A673 (cell line): ENCODE measurements around the gene ARID3A. TPM values are rescaled to one million over a fixed set of nuclear protein-coding genes. Genes with fewer than 3 reads are reported as not detected.

Experiments used
- BruUV-seq: library from RNA; stranded (reverse); fragments of 400-500 nt; replicated peaks from 2 replicates; lab custom pipeline; 2021; lab: Mats Ljungman, UMichigan
- CTCF ChIA-PET: fragments of 300-600 bp; sonication (Branson Sonifier 250); formaldehyde crosslinking; loops from one replicate; lab custom pipeline; 2022; ENCODE audit warnings: antibody characterized with exemption; lab: Charles Lee
- POLR2A ChIA-PET: fragments of 300-600 bp; sonication (Branson Sonifier 250); formaldehyde crosslinking; loops from one replicate; lab custom pipeline; 2022; ENCODE audit warnings: antibody characterized with exemption; ENCODE audit not compliant: low non-redundant PET; lab: Charles Lee
- DNase-seq: peaks from one replicate; pipeline ENCODE4 v3.0.0-alpha.2; 2015; ENCODE audit warnings: low spot score
- H3K27ac ChIP-seq: fragments of 200-600 bp; sonication (generic); 2 replicates; pipeline ENCODE4 v1.5.1; 2016; ENCODE audit warnings: mixed run types, low read depth, mild to moderate bottlenecking, mixed read lengths, antibody characterized with exemption, low read length; ENCODE audit not compliant: poor library complexity, severe bottlenecking
- H3K27me3 ChIP-seq: fragments of 200-600 bp; sonication (generic); replicated peaks from 2 replicates; pipeline ENCODE4 v1.6.1; 2017; ENCODE audit warnings: mixed run types, low read depth, mild to moderate bottlenecking, mixed read lengths, antibody characterized with exemption, low read length; ENCODE audit not compliant: insufficient read depth, poor library complexity
- H3K36me3 ChIP-seq: fragments of 200-600 bp; sonication (generic); 2 replicates; pipeline ENCODE4 v1.6.1; 2016; ENCODE audit warnings: mixed run types, mild to moderate bottlenecking, mixed read lengths, antibody characterized with exemption, low read length; ENCODE audit not compliant: insufficient read depth, poor library complexity, severe bottlenecking
- H3K4me1 ChIP-seq: fragments of 200-600 bp; sonication (generic); 2 replicates; pipeline ENCODE4 v1.6.1; 2017; ENCODE audit warnings: mixed run types, mild to moderate bottlenecking, mixed read lengths, antibody characterized with exemption, low read length; ENCODE audit not compliant: insufficient read depth, poor library complexity, severe bottlenecking
- H3K4me3 ChIP-seq: fragments of 200-600 bp; sonication (generic); 2 replicates; pipeline ENCODE4 v1.5.1; 2016; ENCODE audit warnings: low read depth, mixed run types, mild to moderate bottlenecking, mixed read lengths, low read length; ENCODE audit not compliant: poor library complexity, severe bottlenecking
- H3K9me3 ChIP-seq: fragments of 200-600 bp; sonication (generic); 2 replicates; pipeline ENCODE4 v1.6.1; 2016; ENCODE audit warnings: mixed run types, low read depth, mild to moderate bottlenecking, mixed read lengths, antibody characterized with exemption, low read length; ENCODE audit not compliant: poor library complexity, severe bottlenecking
- CTCF ChIP-seq: fragments of 300-800, 200-600 bp; sonication (generic); conservative IDR thresholded peaks from 2 replicates; pipeline ENCODE4 v1.5.1; 2017; ENCODE audit warnings: low read depth, mild to moderate bottlenecking, antibody characterized with exemption, low read length, moderate library complexity, mixed read lengths
- EZH2 ChIP-seq: fragments of 200-600 bp; sonication (generic); IDR thresholded peaks from 2 replicates; pipeline ENCODE4 v1.6.1; 2017; ENCODE audit warnings: borderline replicate concordance, low read depth, mild to moderate bottlenecking, mixed read lengths, antibody characterized with exemption, low read length; ENCODE audit not compliant: poor library complexity, severe bottlenecking
- intact Hi-C: fragments of 100-400 bp; cut with micrococcal nuclease; formaldehyde crosslinking; loops from one replicate; pipeline ENCODE4 v1.10.0; 2022; ENCODE audit not compliant: unreplicated experiment
- total RNA-seq: library from RNA; stranded (reverse); gene quantifications from 2 replicates; pipeline ENCODE4 v1.2.3, GENCODE V29; 2021

The ARID3A gene
- total RNA-seq, 1 experiment from 2014 or later, result 19.6 TPM

GRCh38 chr19:898663-899062 is 27.2 kb upstream of the ARID3A start:
- H3K36me3 ChIP-seq, result peaks cover 4% of the 10 kb centered on the region
- DNase-seq, result peak; percentile 49
- H3K27me3 ChIP-seq, result no peaks in the 10 kb centered on the region
- intact Hi-C loops, result no loop called here
- ChIA-PET POLR2A (no interaction called here), CTCF (interaction anchor here (0.7 kb wide), 1 partner anchor 319 kb away, joined by 3 read pairs; no protein-coding TSS in a partner anchor)
- TF ChIP-seq EZH2, result no peak
- TF ChIP-seq CTCF, result no peak
- H3K9me3 ChIP-seq, result no peaks in the 10 kb centered on the region
- peaks cover 8% of the 10 kb centered on the region for H3K4me1 ChIP-seq
- no peak overlapping the region for H3K27ac ChIP-seq
- no TSS peak for BruUV-seq
- no peak overlapping the region for H3K4me3 ChIP-seq

GRCh38 chr19:899336-900042 is 26.3 kb upstream of the ARID3A start:
- no TSS peak for BruUV-seq
- H3K4me3 ChIP-seq, result no peak overlapping the region
- no peaks in the 10 kb centered on the region for H3K9me3 ChIP-seq
- no peak for DNase-seq
- peaks cover 8% of the 10 kb centered on the region for H3K4me1 ChIP-seq
- POLR2A ChIA-PET, result no interaction called here
- no peaks in the 10 kb centered on the region for H3K27me3 ChIP-seq
- peaks cover 4% of the 10 kb centered on the region for H3K36me3 ChIP-seq
- no peak for TF ChIP-seq EZH2
- no peak for TF ChIP-seq CTCF
- no peak overlapping the region for H3K27ac ChIP-seq
- intact Hi-C loops, result no loop called here
- CTCF ChIA-PET, result no interaction called here

- POLR2A ChIA-PET, result no interaction called here
- Histone ChIP-seq H3K4me1 (peaks cover 8% of the 10 kb centered on the region), H3K9me3 (no peaks in the 10 kb centered on the region), H3K4me3 (no peak overlapping the region), H3K27ac (no peak overlapping the region), H3K27me3 (no peaks in the 10 kb centered on the region), H3K36me3 (peaks cover 4% of the 10 kb centered on the region)
- TF ChIP-seq CTCF, result no peak
- intact Hi-C loops, result no loop called here
- CTCF ChIA-PET, result no interaction called here
- no TSS peak for BruUV-seq
- no peak for DNase-seq
Measured at GRCh38 chr19:900043-900301, 25.9 kb upstream of the ARID3A start.
